Coronary artery (tissue), 2 donors: Measurements from ENCODE around the gene LTF.

Experiments used
- DNase-seq: peaks from one replicate; pipeline ENCODE4 v3.0.0-alpha.2; 2017; ENCODE audit warnings: low spot score
- H3K27ac ChIP-seq, 2 donors: fragments of 200-600 bp; sonication (generic); one replicate each; pipeline ENCODE4 v1.5.1; 2016 to 2019
- H3K4me3 ChIP-seq: fragments of 200-600 bp; sonication (generic); 2 replicates; pipeline ENCODE4 v1.5.1; 2016; ENCODE audit warnings: mild to moderate bottlenecking, moderate library complexity
- CTCF ChIP-seq: fragments of 200-600 bp; sonication (generic); IDR thresholded peaks from one replicate; pipeline ENCODE4 v1.5.1; 2019; ENCODE audit warnings: antibody characterized with exemption

LTF gene

GRCh38 chr3:46453526-46454208 lies 11.0 kb downstream of the LTF start:
- DNase-seq = peak; percentile 28
- Histone ChIP-seq H3K27ac (no peak overlapping the region), H3K4me3 (no peak overlapping the region)
- TF ChIP-seq CTCF = no peak

GRCh38 chr3:46449755-46450552 lies 14.8 kb downstream of the LTF start:
- TF ChIP-seq CTCF = no peak
- no peak overlapping the region for H3K4me3 ChIP-seq
- peak; percentile 66 for DNase-seq
- no peak overlapping the region for H3K27ac ChIP-seq

GRCh38 chr3:46448721-46449120 lies 16.0 kb downstream of the LTF start:
- TF ChIP-seq CTCF = no peak
- peak; percentile 58 for DNase-seq
- Histone ChIP-seq H3K27ac (no peak overlapping the region), H3K4me3 (no peak overlapping the region)

GRCh38 chr3:46447228-46447985 lies 17.3 kb downstream of the LTF start:
- no peak overlapping the region for H3K27ac ChIP-seq
- H3K4me3 ChIP-seq = no peak overlapping the region
- DNase-seq = peak; percentile 45
- TF ChIP-seq CTCF = no peak

GRCh38 chr3:46442576-46443530 lies 21.9 kb downstream of the LTF start:
- TF ChIP-seq CTCF = no peak
- no peak overlapping the region for H3K4me3 ChIP-seq
- H3K27ac ChIP-seq = no peak overlapping the region
- peak; percentile 58 for DNase-seq

- Histone ChIP-seq H3K27ac (no peak overlapping the region), H3K4me3 (no peak overlapping the region)
- DNase-seq = peak; percentile 9
- no peak for TF ChIP-seq CTCF
Measured at GRCh38 chr3:46440531-46441294, 24.0 kb downstream of the LTF start.
